Anterior cingulate cortex (tissue), 58 donors: ENCODE data around the gene FRMD8.

Experiments used
- DNase-seq, 58 donors: peaks; one replicate each; lab custom pipeline; 2025; lab: John Stamatoyannopoulos, UW

FRMD8 gene

DNA sequence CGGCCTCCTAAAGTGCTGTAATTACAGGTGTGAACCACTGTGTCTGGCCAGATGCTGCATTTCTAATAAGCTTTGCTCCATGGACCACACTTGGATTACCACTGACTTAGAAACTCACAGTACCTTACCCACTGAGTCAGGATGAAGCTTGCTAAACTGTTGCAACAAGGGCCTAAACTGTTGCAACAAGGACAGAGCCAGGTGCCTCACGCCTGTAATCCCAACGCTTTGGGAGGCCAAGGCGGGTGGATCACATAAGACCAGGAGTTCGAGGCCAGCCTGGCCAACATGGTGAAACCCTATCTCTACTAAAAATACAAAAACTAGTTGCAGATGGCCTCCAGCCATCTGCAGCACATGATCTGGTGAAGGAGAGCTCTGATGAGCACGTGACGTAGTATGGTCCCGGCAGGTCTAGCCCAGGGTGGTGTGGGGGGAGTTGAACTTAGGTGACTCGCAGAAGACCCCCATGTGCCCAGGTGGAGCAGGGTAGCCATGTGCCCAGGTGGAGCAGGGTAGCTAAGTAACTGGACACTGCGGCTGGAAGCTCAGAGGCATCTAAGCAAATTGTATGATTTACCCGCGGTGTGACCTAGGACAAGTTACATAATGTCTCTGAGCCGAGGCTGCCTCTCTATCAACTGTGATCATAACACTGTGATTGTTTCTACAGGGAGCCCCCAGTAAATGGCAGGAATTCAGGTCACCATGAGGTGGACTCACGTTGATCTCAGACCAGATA, 12.4 kb upstream of the FRMD8 start:
- no peak for DNase-seq

DNA sequence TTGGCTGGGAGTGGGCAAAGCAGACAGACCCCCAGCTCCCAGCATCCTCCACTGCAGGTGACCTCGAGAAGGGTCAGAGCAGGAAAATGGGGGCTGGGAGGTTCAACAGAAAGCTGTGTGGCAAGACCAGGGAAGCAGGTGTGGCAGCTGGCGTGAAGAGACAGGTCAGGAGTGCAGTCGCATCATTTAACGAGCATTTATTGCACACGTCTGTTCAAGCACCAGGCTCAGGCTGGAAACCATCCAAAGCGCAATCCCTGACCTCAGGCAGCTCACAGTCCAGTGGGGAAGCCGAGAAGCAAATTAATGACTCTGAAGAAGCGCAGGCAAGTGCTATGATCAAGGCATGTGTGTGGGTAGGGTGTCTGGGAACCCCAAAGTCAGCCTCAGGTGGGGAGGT, 11.4 kb upstream of the FRMD8 start:
- DNase-seq = no peak

DNA sequence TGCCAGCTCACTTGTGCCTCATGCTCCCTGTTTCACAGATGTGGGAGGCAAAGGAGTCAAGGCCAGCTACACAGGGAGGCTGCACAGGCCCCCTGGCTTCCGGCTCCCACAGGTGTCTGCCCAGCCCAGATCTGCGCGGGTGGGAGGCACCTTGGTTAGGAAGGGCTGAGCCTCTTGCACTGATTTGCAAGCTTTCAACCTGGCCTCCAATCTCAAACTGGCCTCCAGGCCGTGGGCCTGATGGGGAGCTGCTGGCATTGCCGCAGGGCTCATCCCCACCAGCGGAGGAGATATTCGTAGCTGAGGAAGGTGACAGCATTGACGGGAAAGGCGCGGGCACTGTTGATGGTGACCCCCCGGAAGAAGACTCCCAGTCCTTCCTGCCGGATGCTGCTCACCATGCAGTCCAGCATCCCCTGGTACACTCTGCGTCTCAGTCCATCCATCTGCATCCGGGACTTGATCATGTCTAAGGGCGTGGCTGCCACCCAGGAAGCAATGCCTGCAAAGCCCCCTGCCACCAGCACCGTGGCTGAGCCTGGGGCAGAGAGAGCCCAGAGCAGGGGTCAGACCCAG, 10.2 kb upstream of the FRMD8 start:
- no peak for DNase-seq

DNA sequence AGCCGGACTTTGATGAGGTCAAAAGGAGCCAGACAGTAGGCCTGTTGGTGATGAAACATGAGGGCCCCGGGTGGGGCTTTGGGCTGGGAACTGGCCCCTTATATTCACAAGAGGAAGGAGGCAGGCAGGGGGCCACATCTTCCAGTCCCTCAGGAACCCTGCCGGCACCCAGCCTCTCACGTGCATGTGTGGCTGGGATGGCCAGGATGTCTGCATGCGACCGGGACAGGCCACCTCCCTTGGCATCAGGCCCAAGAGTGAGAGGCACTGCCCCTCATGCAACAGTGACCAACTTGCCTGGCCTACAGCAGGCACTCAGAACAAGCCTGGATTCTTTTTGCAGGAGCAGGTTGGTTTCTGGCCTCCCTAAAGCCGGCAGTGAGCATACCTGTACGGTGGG, 9.4 kb upstream of the FRMD8 start:
- DNase-seq = no peak

DNA sequence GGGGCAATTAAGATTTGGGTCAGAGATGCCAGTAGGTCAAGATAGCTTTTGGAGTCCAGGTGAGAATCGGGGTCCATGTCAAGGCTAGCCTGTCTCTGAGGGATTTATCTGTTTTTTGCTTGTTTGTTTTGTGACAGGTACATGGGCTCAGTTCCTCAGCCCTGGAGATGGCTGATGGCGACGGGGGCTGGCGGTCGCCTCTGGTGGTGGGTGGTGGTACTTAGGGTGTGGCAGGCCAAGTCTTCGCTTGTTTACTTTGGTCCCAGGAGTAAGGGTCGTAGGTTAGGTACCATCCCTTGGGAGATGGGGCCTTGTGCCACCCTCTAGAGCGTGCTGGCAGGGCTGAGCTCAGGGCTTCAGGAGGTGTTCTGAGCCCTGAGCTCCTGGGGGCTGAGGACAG, 8.7 kb upstream of the FRMD8 start:
- DNase-seq = no peak

DNA sequence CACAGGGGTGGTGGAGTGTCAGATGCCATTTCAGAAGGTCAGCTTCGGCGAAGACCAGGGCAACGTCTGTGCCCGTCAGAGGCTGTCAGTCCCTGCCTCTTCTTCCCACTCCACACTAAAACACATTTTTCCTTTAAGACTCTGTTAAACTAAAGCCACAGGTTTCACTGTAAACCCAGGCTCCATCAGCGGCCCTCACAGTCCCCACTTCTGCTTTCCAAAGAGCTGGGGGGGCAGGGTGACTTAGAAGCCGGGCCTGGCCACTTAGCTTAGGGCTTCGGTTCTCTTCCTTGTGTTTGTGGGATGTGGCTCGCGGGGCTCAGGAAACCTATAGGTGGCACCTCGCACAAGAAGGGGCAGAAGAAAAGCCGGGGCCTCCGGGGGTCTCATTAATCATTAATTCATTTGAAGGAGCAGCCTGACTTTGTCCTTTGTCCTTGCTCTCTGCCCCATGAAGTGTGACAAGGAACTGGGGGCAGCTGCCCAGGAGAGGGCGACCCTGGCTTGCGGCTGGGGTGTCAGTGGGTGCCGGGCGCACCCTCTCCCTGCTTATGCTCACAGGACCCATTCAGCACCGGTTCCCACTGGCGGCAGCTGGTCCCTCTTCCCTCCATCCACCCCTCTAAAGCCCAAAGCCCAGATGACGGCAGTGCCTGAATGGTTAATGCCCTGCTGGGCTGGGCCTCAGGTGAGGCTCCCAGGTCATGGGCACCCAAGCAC, 8.1 kb upstream of the FRMD8 start:
- peak in 5 of 58 donors; percentile 4 to 19 (median 14) for DNase-seq

DNA sequence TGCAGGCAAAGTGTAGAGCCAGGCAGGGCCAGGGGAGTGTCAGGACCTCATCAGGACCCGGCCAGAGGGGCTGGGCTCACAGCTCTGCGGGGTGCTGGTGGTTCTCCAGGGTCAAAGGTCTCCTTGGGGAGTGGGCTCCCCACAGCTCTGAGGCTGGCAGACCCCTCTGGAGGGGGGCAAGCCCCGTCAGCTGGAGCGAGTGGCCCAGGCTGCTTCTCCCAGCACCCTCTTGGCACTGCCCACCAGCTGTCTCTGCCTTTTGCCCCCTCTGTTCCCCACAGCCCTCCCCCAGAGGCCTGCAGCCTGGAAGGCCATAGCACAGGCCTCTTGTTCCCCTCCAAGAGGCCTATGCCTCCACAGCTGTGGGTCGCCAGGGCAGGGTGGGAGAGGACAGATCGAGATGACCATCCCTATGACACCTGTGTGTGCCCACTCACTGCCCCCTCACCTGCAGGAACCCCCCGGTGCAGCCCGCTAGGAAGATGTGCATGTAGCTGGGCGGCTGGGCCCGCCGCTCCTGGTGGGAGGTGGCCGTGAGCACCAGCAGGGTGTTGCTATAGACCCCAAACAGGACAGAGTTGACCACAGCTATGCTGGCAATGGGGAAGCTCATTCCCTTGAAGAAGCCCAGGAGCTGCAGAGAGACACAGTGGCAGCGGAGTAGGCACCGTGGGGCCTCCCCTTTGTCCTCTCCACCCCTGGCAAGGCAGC, 7.4 kb upstream of the FRMD8 start:
- DNase-seq = no peak

DNA sequence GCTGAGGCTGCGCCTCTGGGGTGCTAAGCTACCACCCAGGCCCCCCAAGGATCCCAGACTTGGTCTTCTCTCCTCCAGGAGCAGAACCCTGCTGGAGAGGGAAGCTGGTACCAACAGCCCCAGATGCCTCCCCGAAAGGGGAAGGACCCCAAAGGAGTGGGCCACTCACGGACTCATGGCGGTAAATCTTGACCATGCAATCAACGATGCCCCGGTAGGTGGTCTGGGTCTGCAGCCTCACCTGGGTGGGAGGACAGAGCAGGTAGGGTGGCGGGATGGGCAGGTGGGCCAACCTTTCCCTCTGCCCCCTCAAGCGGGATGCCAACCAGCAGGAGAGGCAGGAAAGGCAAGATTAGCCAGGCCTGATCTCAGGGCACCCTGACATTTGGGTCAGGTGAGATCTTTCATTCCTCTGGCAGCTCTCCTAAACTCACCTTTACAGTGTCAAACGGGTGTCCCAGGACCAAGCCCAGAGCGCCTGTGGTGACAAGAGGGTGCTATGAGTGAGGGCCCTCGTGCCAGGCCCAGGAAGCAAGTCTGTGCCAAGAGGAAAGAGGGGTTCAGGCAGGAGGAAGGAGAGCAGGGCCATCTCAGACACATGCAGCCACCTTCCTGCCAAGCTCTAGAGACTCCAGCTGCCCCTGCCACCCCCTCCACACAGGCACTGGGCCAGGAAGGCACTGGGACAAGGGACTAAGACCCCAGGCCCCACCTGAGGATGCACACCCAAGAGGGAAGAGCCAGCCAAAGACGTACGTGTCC, 6.6 kb upstream of the FRMD8 start:
- no peak for DNase-seq

DNA sequence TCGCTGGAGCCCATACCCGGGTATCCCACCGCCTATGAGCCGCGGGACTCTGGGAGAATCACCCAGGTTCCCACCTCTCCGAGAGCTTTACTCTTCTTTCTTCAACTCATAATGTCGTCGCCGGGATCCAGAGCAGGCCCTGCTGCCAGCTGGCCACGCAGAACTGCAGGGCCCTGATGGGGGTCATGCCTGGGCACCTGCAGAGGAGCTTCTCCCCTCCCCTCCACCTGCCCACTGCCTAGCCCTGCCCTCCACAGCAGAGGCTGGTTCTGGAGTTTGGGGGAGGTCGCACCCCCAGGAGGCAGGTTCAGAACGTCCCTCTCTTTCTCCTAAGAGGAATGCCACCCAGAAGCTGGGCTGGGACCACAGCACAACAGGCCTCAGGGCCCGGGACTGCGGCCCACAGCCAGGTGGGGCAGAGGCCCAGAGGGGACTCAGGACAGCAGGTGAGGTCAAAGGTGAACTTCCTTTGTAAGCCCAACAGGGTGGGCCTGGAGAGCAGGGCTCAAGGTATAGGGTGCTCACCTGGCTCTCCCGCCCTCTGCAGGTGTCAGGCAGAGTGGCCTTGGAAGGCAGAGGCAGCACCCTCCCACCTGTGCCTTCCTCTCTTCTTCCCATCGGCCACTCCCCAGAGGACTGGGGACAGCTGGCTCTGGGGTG, 5.8 kb upstream of the FRMD8 start:
- no peak for DNase-seq

DNA sequence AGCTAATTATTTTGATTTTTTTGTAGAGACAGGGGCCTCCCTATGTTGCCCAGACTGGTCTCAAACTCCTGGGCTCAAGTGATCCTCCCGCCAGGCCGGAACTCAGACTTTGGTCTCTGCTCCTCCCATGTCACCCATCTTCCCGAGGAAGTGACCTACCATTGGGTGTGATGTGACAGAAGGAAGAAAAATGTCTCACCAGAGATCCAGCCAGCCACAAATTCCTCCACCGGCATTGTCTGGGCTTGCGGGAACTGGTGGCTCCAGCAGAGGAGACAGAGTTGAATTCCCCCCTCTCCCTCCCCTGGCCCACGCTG, 4.8 kb upstream of the FRMD8 start:
- DNase-seq = peak in 2 of 58 donors; percentile 39 to 53

DNA sequence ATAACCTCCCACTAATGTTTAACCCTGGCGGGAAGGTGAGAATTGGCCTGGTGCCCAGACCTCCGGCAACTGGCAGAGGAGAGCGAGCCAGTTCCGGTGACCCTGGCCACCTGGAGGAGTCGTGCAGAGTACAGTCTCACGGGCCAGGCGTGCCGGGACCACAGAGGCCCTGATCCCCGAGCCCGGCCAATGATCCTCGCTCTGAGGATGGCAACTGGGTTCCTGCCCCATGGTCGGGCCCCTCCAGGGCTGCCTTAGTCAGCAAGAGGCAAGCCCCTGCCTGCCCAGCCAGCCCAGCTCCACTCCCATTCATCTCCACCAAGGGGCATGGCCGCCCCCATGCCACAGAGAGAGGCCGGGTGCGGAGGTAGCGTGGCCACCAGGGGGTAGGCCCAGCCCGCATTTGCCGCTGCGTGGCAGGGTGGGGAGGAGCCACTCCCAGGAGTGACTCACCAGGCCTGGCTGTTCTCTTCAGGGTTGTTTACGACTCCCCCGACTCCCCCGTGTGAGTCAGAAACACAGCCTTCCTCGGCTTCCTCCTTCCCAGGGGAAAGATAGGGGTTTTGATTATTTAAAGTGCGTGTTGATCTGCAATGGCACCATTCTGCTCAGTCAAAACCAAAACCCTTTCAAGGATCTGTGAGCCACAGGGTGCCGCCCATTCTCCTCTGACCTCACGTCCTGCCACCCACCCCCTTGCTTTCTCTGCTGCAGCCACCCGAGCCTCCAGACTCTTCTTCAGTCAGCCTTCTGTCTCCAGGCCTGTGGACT, 4.2 kb upstream of the FRMD8 start, which contains the start of gene SLC25A45:
SLC25A45 (minus strand) TSS at position 614 of the 771 bp plus-strand sequence. CDS start 695 bp downstream, outside the sequence.
- DNase-seq = peak in 57 of 58 donors; percentile 41 to 93 (median 82)

DNA sequence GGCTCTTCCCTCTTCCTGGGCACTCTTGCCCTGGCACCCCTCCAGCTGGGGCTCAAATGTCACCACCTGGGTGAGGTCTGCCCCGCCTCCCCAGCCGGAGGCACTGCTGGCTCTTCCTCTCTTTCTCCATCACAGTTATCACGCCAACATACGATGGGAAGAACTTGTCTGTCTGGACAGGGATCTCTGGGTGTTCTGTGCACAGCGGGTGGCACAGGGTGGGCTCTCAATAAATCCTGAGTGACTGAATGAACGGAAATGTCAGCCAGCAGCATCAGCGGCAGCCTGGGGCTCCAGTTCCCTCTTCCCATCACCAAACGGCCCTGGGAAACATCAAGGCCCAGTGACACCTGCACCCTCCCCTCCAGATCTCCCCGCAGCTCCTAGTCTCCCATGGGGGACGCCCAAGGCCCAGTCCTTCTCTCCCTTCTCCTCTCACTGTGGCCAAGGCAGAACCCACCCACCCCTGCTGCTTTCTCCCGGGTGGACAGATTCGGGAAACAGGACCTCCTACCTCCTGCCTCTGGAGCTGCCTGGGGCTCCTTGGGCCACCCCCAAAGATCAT, 3.6 kb upstream of the FRMD8 start:
- peak in 2 of 58 donors; percentile 22 to 79 for DNase-seq

DNA sequence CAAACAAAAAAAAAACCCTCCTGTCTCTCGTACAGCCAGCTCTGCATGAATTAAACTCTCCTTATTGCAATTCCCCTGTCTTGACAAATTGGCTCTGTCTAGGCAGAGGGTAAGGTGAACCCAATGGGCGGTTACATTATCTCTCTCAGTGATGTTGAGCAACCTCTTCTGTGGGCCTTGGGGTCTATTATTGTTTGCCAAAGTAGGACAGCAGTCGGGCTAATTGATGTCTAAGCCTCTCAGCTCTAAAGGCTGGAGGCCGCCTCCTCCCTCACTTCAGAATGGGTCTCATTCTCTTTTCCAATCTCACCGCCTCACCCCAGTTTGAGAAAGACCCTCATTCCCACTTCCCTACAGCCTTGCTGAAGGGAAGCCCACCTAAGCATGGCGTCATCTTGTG, 2.7 kb upstream of the FRMD8 start:
- DNase-seq = no peak

DNA sequence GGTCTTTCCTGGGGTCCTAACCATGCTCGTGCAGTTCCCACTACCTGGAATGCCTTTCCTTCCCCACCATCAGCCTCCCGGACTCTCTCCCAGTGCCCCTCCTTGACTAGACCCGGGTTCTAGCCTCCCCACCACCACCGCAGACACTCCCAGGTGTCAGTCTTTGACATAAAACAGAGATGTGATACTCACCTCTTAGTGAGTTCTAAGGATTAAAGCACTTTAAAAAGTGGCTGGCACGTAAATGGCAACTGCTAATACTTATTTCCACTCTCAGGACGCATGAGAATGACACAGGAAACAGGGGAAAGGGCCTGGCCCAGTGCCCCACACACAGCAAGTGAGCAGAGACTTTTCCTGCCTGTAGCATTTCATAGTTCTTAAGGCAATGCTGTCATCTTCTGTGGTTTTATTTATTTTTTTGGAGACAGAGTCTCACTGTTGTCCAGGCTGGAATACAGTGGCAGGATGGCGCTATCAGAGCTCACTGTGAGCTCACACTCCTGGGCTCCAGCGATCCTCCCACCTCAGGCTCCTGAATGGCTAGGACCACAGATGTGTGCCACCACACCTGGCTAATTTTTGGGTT, 2.0 kb upstream of the FRMD8 start:
- no peak for DNase-seq

DNA sequence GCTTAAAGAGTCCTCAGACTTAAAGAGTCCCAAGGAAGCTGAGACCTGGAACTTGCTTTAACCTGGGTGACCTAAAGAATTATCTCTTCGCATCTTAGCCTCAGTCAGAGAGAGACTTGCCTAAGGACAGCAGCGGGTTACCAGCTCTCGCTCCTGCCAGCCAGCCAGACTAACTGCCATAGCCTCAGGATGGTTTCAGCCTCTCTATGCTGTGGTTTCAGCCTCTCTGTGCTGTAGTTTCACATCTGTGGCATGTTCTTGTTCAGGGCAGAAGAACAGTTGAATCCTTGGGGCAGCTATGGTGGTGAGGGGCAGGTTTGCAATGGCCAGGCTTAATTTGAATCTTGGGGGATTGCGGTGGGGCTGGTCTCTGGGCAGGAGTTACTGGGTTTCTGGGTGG, 2.3 kb downstream of the FRMD8 start:
- DNase-seq = no peak

DNA sequence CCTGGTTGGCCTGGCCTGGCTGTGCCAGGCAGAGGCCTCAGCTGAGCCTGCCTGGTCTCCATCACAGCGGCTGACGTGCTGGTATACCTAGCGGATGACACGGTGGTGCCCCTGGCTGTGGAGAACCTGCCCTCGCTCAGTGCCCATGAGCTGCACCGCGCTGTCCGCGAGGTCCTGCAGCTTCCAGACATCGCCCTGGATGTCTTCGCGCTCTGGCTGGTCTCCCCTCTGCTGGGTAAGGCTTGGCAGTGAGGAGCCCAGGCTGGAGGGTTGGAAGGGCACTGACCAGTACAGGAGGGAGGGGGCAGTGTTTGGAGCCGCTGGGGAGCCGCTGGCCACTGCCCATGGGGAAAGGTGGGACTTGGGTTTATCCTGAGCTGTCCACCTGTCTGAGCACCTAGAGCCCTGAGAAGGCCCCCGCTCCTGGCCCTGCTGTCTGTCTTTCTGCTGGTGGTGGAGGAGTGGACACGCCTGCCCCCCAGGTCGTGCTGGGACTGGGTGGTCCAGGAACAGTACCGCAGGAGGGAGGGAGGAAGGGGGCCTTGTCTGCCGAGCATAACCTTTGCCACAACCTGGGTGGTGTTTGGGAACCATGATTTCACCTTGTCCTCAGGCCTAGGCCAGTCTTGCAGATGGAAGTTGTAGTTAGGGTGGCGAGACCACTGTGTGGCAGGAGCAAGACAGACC, 3.0 kb downstream of the FRMD8 start:
- no peak for DNase-seq

DNA sequence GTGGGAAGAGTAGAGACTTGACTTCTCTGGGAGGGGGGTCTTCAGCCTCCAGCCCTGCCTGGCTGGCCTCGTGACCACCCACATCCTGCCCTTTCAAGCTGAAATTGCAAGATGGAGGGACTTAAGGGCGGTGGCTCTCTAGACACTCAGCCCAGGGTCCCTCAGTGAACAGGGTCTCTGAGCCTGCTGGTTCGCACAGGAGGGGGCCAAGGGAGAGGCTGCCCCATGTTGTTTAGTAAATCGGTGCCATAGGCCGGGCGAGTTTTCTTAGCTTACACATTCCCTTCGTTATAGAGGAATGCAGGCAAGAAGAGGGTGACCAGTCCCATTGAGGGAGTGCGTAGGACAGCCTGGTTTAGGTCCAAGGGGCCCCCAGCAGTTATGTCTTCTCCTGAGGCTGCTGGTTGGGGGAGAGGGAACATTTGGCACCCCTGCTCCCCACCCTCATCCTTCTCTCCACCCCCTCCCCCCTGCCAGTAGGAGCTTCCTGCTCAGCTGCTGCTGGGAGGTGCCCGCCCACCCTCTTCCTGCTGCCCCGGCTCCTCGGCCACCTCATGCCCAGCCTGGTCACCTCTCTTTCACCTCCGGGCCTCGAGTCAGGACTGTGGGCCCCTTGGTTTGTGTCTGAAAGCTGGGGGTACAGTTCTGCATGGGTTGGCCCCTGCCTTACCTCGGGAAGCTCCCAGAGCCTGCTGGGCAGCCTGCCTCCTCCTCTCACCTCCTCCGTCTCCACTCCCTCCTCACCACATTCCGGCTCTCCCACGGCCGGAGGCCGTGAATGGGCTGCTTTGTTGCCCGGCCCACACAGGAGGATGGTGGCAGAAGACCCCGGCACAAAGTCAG, 3.9 kb downstream of the FRMD8 start:
- DNase-seq = peak in 3 of 58 donors; percentile 7 to 27 (median 10)
